Gastroesophageal sphincter (tissue), 3 donors: ENCODE measurements around the gene NR2E1.

Experiments
- POLR2A ChIP-seq, 2 donors: fragments of 450-650 bp; IDR thresholded peaks; one replicate each; pipeline ENCODE4 v1.6.1; 2017; ENCODE audit warnings: antibody characterized with exemption in 2 of 2, mild to moderate bottlenecking in 2 of 2, moderate library complexity in 1 of 2
- POLR2AphosphoS5 ChIP-seq: sonication (generic); formaldehyde crosslinking; IDR thresholded peaks from one replicate; pipeline ENCODE4 v1.6.1; 2017; ENCODE audit warnings: antibody characterized with exemption
- TF ChIP-seq, protein P1 (sequence below), 4 experiments: fragments of 200-600 bp in 2 of 4; fragments of 450-650 bp in 2 of 4; sonication (generic) in 1 of 4; IDR thresholded peaks; one replicate each; pipeline ENCODE4 v1.5.1; 2017 to 2019; ENCODE audit warnings: antibody characterized with exemption in 4 of 4, mild to moderate bottlenecking in 2 of 4, moderate library complexity in 2 of 4

DNA sequence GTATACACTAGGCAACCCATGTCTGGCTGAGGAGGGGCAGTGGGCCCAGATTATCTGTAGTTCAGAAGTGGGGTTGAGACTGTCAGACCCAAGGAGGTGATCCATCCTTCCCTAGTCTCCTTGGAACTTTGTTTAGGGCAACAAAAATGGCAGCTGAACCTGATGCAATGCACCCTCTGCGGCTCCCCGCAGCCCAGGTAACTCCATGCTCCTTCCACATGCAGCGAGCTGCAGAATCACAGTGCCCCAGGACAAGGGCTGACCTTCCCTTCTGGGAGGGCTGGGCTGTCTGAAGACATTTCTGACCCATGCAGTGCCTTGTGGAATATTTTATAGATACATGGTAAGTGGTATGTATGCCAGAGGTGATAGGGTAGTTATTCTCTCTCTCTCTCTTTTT lies 29.4 kb downstream of the NR2E1 start:
- TF ChIP-seq, protein P1, sequence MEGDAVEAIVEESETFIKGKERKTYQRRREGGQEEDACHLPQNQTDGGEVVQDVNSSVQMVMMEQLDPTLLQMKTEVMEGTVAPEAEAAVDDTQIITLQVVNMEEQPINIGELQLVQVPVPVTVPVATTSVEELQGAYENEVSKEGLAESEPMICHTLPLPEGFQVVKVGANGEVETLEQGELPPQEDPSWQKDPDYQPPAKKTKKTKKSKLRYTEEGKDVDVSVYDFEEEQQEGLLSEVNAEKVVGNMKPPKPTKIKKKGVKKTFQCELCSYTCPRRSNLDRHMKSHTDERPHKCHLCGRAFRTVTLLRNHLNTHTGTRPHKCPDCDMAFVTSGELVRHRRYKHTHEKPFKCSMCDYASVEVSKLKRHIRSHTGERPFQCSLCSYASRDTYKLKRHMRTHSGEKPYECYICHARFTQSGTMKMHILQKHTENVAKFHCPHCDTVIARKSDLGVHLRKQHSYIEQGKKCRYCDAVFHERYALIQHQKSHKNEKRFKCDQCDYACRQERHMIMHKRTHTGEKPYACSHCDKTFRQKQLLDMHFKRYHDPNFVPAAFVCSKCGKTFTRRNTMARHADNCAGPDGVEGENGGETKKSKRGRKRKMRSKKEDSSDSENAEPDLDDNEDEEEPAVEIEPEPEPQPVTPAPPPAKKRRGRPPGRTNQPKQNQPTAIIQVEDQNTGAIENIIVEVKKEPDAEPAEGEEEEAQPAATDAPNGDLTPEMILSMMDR (IDR thresholded peaks at IDR 0.05): no peak
- TF ChIP-seq POLR2A (IDR thresholded peaks at IDR 0.05) (no peak), POLR2AphosphoS5 (no peak)
